ENCODE measurements around the gene GGNBP2.

Gene GGNBP2

GRCh38 chr17:36566081-36566480 lies 21.4 kb downstream of the GGNBP2 start:
- DNase-seq: no peak

DNA sequence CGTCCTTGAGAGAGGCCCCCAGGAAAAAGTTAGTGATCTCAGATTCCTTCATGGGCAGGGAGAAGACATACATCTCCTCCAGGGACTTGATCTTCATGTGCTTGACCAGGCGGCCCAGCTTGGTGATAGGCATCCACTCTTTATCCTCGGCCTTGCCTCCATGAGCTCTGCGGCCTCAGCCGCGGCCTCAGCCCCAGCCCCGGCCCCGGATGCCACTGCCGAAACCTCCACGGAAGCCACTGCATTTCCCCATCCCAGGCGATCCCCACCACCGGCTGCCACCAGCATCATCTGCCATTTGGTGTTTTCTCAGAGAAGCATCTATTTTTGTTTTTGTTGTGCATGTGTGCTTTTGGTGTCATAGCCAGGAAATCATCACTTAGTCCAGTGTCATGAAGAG lies 30.3 kb downstream of the GGNBP2 start:
- DNase-seq: no peak

DNA sequence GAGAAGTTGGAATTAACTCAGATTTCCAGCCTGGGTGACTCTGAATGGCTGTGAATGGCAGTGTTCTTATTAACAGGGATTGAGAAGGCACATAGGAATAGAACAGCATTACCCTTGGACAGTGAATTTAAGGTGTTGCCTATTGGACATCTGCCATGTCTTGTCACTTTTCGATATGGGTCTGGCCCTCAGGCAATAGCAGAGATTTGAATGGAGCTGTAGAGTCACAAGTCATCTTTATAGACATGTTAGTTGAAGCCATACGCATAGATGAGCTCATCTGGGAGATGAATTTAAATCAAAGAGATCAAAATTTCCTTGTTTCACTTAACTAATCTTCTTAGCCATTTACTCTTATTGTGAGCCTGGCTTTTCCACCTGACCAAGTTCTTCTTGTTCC lies 32.1 kb downstream of the GGNBP2 start:
- no peak for DNase-seq

DNA sequence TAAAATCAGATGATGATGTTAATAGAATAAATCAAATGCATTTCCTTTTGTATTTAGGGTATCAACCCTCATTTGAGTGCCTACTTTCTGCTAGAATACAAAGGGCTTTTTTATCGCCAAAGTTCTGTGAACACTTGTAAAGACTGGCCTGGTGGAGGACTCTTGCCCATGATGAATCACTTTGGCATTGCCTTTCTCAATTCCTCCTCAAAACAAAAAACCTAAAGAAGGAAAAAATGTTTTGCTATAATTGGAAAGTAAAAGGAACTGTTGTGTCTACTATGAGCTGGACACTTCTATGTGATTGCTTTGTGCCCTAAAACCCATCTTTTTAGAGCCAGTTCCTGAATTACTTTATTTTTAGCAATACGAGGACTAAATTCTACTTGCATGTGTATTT lies 34.0 kb downstream of the GGNBP2 start:
- no peak for DNase-seq

DNA sequence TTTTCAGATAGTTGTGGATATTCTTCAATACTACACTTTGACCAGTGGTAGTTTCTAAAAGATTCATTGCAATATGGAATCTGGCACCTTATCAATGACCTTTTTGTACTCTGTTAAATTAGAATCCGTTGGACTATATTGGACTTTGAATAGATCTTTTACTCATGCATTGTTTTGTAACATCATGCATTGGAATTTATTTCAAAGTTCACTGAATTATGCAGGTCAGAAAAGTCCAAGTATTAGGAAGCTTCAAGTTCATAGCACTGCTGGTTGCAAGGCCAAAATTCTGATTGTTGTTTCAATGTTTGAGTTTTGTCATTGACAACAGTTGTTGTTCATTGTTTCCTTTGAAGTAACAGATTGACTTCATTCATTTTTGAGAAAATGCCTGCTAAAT lies 39.1 kb downstream of the GGNBP2 start:
- DNase-seq: no peak

DNA sequence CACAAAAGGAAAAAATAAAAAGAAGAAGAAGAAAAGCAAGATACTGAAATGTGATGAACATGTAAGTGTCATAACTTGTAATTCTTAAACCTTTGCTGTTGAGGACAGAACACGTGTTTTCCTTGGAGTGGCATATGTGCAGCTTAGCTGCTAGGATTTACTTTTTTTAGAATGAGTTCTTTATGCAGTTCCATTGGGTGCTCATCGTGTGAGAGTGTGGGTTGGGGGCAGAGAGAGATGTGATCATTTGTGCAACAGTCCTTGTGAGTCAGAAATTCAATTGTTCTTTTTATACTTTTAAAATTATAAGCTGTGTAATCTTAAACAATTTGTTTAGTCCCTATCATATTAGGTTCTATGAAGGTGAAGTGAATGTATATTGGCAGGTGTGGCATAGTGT lies 41.4 kb downstream of the GGNBP2 start:
- DNase-seq: no peak

DNA sequence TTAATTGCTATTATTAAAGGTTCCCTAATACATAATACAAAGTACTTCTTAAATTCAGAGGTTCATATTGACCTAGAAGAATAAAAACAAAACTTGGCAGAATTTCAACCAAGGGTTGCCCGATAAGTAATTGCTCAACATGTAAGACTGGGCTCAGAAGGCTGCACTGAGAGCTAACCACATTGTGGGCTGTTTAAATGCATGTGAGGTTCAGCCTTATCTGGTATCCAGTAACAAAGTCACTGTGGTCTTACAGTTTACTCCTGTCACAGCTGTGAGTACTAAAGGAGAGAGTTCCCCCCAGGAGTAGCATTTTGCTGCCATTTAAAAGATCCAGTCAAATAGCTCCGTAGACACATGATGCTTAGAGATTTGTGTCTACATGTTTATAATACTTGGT lies 45.4 kb downstream of the GGNBP2 start:
- no peak for DNase-seq

- peak; percentile 67 for DNase-seq
Observed at GRCh38 chr17:36591434-36592315, 47.0 kb downstream of the GGNBP2 start, which contains the start of gene DHRS11. DHRS11 (plus strand) TSS chr17:36591879; CDS start chr17:36592010, 131 bp downstream.

- DNase-seq: no peak
Observed at GRCh38 chr17:36592316-36592715, 47.6 kb downstream of the GGNBP2 start.

- DNase-seq: no peak
Observed at GRCh38 chr17:36592716-36593321, 48.1 kb downstream of the GGNBP2 start.

GRCh38 chr17:36593656-36594316 lies 49.1 kb downstream of the GGNBP2 start:
- DNase-seq: no peak

DNA sequence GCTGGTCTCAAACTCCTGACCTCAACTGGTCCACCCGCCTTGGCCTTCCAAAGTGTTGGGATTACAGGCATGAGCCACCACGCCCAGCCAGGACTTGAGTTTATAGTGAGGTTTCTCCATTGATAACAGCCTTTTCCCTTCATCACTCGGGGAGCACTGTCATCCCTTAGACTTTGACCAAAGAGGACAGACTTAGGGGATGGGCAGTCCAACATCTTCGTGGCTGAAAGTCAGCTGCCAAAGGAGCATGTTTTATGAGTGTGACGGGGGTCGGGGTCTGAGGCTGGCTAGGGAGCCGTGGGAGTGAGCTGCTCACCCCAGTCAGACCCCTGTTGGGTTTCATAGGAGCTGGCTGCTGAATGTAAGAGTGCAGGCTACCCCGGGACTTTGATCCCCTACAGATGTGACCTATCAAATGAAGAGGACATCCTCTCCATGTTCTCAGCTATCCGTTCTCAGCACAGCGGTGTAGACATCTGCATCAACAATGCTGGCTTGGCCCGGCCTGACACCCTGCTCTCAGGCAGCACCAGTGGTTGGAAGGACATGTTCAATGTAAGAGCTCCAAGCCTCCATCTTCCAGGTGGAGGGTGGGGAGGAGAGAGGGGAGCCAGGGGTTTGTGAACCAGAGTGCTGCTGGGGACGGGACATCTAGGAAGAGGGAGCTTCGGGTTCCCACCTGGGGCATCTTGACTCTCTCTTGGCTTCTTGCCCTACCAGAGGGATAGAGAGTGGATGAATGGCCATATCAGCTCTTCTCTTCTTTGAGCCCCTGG lies 50.1 kb downstream of the GGNBP2 start:
- no peak for DNase-seq

DNA sequence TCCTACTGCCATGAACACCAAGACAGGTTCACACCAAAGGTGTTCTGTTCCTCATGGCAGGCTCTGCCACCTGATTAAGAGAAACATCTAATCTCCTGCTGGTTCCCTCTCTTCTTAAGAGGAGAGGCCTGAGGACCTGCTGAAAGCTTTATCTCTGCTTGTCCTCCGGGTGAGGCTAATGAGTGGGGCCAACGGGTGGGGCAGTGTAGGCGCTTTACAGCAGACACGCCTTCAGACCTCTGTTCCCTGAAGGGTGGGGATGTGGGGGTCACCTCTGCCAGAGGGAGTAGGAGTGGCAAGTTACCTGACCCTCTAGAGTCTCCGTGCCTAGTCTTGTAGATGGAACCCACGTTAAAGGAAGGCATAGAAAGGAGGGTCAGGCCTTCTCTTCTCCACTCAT lies 52.5 kb downstream of the GGNBP2 start:
- no peak for DNase-seq

DNA sequence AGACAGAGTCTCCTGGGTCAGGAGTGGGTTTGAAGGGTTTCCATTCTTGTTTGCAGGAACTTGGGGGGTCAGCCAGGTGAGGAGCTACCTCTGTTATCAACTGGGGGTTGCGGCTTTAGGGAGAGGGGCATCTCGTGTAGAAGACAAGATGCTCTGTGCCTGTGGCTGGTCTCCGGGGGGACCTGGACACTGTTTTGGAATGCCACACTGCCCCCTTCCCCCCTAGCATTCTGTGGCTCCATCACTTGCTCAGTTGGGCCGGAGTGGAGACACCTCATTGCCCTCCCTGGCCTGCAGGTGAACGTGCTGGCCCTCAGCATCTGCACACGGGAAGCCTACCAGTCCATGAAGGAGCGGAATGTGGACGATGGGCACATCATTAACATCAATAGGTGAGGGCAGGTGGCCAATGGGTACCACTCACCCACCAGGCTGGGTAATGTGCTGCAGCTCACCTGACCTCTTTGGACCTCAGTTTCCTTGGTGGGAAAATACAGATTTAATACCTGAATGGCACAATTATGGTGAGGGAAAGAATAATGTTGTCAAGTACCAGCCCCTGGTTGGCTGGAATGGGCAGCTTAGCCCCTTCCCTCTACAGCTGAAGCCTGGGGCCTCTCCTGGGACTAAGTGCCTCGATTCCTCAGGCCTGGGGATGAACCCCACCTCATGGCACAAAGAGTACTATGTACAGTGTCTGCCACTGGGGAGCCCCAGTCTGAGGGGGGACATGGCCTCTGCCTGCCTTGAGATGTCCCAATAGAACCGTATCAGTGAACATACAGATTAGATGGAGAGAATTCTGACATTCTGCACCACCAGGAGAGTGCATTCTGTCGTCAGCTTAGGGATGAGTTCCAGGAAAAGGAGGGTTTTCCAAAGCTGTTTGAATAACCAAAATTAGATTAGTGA lies 53.4 kb downstream of the GGNBP2 start:
- DNase-seq: no peak

DNA sequence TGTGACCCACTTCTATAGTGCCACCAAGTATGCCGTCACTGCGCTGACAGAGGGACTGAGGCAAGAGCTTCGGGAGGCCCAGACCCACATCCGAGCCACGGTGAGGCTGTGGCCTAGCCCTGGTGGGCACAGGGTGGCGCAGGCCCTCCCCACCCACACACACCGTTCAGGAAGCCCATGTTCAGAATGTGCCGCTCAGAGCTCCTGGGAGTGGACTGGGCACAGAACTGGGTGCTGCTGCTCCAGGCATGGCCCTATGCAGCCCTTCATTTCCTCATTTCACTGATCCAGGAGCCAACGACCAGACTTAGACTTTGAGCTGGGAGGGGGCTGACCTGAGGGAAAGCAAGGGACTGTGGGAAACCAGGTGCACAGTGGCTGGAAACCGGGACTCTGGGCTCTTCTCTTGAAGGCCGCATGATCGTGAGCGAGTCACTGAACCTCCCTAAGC lies 54.3 kb downstream of the GGNBP2 start:
- no peak for DNase-seq

GRCh38 chr17:36599546-36600250 lies 55.0 kb downstream of the GGNBP2 start:
- no peak for DNase-seq

- no peak for DNase-seq
Observed at GRCh38 chr17:36600465-36600864, 55.7 kb downstream of the GGNBP2 start.

DNA sequence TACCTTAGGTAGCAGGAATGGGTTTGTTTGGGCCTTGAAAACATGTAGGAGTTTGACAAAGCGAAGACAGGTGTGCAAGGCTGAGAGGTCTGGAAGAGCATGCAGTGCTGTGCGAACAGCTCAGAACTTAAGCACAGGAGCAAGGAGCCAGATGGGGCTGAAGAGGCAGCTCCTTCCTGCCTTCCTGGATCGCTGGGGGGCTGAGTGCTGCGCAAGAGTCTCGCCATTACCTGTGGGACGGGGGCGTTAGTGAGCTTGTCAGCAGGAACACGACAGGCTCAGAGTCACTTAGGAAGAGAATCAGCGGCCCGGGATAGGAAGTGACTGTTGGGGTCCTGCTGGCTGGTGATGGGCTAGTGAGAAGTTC lies 56.2 kb downstream of the GGNBP2 start:
- no peak for DNase-seq

- peak; percentile 88 for DNase-seq
Observed at GRCh38 chr17:36601303-36602029, 56.7 kb downstream of the GGNBP2 start, which contains the start of gene MRM1. MRM1 (plus strand) TSS chr17:36601583; CDS start chr17:36601811, 228 bp downstream.

DNA sequence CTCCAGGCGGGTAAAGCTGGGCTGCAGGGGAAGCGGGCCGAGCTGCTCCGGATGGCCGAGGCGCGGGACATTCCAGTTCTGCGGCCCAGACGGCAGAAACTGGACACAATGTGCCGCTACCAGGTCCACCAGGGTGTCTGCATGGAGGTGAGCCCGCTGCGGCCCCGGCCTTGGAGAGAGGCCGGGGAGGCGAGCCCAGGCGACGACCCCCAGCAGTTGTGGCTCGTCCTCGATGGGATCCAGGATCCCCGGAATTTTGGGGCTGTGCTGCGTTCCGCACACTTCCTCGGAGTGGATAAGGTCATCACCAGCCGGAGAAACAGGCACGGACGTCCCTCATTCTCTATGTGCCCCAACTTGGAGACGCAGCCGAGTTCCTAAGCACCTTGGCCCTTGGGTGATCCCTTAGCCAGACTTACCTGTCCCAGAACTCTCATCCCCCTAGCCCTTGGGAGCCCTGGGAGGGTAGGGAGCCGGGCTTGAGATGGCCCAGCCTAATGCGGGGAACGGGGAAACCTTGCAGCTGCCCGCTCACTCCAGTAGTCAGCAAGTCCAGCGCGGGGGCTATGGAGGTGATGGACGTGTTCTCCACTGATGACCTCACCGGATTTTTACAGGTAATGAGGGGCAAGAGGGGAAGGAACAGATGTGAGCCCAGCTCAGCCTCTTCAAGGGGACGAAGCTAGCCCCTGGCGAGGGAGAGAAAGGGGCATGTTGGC lies 57.5 kb downstream of the GGNBP2 start:
- DNase-seq: peak; percentile 5
